Naive thymus-derived CD4-positive, alpha-beta T cell (primary cell): ENCODE measurements around the gene EPB41L5. TPM values are rescaled to one million over a fixed set of nuclear protein-coding genes. Genes with fewer than 3 reads are reported as not detected.

Experiments
- ATAC-seq: fragments of 150-1000 bp; cut with Tn5 transposase; 2 replicates; pipeline ENCODE4 v1.10.0; 2021; ENCODE audit warnings: mild to moderate bottlenecking, moderate library complexity
- CTCF ChIA-PET: fragments of 350-600 bp; sonication (Branson Sonifier 250); formaldehyde crosslinking; loops from one replicate; lab custom pipeline; 2021; ENCODE audit warnings: antibody characterized with exemption; lab: Charles Lee
- POLR2A ChIA-PET: fragments of 350-600 bp; sonication (Branson Sonifier 250); formaldehyde crosslinking; loops from one replicate; lab custom pipeline; 2021; ENCODE audit warnings: antibody characterized with exemption, inconsistent platforms; lab: Charles Lee
- DNase-seq, 9 donors: peaks; one replicate each; pipeline versions ENCODE4 v3.0.0 to v3.0.0-alpha.2; 2020 to 2022; ENCODE audit warnings: mixed read lengths in 1 of 9
- H3K27ac ChIP-seq: one replicate; pipeline ENCODE4 v1.7.0; 2013; ENCODE audit warnings: mild to moderate bottlenecking, low read depth, low read length, moderate library complexity
- H3K27me3 ChIP-seq, 2 donors: one replicate each; pipeline ENCODE4 v1.7.0; 2013; ENCODE audit warnings: low read length in 2 of 2, mild to moderate bottlenecking in 2 of 2, moderate library complexity in 2 of 2; ENCODE audit not compliant: control insufficient read depth in 2 of 2, insufficient read depth in 2 of 2
- H3K36me3 ChIP-seq, 3 experiments: 1 replicate in 2 of 3; 2 replicates in 1 of 3; pipeline ENCODE4 v1.7.0; 2013; ENCODE audit warnings: low read length in 3 of 3, mild to moderate bottlenecking in 3 of 3, moderate library complexity in 1 of 3; ENCODE audit not compliant: insufficient read depth in 3 of 3, control insufficient read depth in 2 of 3
- H3K4me1 ChIP-seq, 2 donors: one replicate each; pipeline ENCODE4 v1.7.0; 2013; ENCODE audit warnings: low read length in 2 of 2, mild to moderate bottlenecking in 2 of 2, moderate library complexity in 1 of 2; ENCODE audit not compliant: control insufficient read depth in 2 of 2, insufficient read depth in 2 of 2
- H3K4me3 ChIP-seq: 2 replicates; pipeline ENCODE4 v1.7.0; 2013; ENCODE audit warnings: mild to moderate bottlenecking, low read length
- H3K9me3 ChIP-seq, 3 experiments: 1 replicate in 2 of 3; 2 replicates in 1 of 3; pipeline ENCODE4 v1.7.0; 2013; ENCODE audit warnings: low read length in 3 of 3; ENCODE audit not compliant: control insufficient read depth in 2 of 3
- H3K27ac Mint-ChIP-seq, 9 donors: one replicate each; pipeline ENCODE4 v1.8.0; 2020 to 2022; ENCODE audit warnings: mixed read lengths in 9 of 9, mild to moderate bottlenecking in 8 of 9, moderate library complexity in 5 of 9, inconsistent platforms in 2 of 9
- H3K27me3 Mint-ChIP-seq, 5 donors: one replicate each; pipeline ENCODE4 v1.8.0; 2021 to 2022; ENCODE audit warnings: mixed read lengths in 5 of 5, mild to moderate bottlenecking in 1 of 5
- H3K36me3 Mint-ChIP-seq, 5 donors: one replicate each; pipeline ENCODE4 v1.8.0; 2020 to 2022; ENCODE audit warnings: mixed read lengths in 5 of 5, mild to moderate bottlenecking in 3 of 5, inconsistent platforms in 1 of 5
- H3K4me1 Mint-ChIP-seq, 7 donors: one replicate each; pipeline ENCODE4 v1.8.0; 2020 to 2022; ENCODE audit warnings: mixed read lengths in 7 of 7, mild to moderate bottlenecking in 3 of 7, inconsistent platforms in 1 of 7
- H3K4me3 Mint-ChIP-seq, 10 donors: one replicate each; pipeline ENCODE4 v1.8.0; 2020 to 2022; ENCODE audit warnings: mild to moderate bottlenecking in 10 of 10, mixed read lengths in 10 of 10, moderate library complexity in 6 of 10, inconsistent platforms in 2 of 10
- H3K9me3 Mint-ChIP-seq, 11 donors: one replicate each; pipeline ENCODE4 v1.8.0; 2020 to 2022; ENCODE audit warnings: mixed read lengths in 11 of 11, mild to moderate bottlenecking in 4 of 11, inconsistent platforms in 1 of 11, moderate library complexity in 1 of 11
- intact Hi-C, 2 donors: fragments of 100-400 bp; cut with micrococcal nuclease; formaldehyde crosslinking; loops; one replicate each; pipeline ENCODE4 v1.15.1; 2023
- polyA plus RNA-seq, 2 donors: library from polyadenylated mRNA; unstranded; fragments of 300-500 nt; fragmentation: Illumina TruSeq; gene quantifications; one replicate each; pipeline ENCODE4 v1.2.3, GENCODE V29; 2021
- total RNA-seq, 6 experiments: library from RNA in 5 of 6; stranded (reverse) in 5 of 6; gene quantifications; 1 replicate in 5 of 6; 2 replicates in 1 of 6; pipeline ENCODE4 v1.2.3 and lab custom pipeline; 2021 to 2026

The EPB41L5 gene
- total and polyA plus RNA-seq, 7 experiments from 2014 or later: 2.2 to 9.3 (median 6.5) TPM

- Histone ChIP-seq H3K27ac (no peak overlapping the region), H3K27me3 (no peaks in the 10 kb centered on the region), H3K36me3 (no peaks in the 10 kb centered on the region), H3K9me3 (no peaks in the 10 kb centered on the region), H3K4me3 (no peak overlapping the region), H3K4me1 (no peaks in the 10 kb centered on the region)
- intact Hi-C loops: no loop called here
- Mint-ChIP-seq H3K4me1 (peaks cover 0 to 7% (median 0%) of the 10 kb centered on the region in 7 donors), H3K27ac (no peak overlapping the region), H3K9me3 (peaks cover 0 to 11% (median 0%) of the 10 kb centered on the region in 11 donors), H3K4me3 (no peak overlapping the region), H3K27me3 (peaks cover 0 to 2% (median 0%) of the 10 kb centered on the region in 5 donors), H3K36me3 (peaks cover 0 to 45% (median 27%) of the 10 kb centered on the region in 5 donors)
- DNase-seq (no peak), ATAC-seq (no peak)
- ChIA-PET POLR2A (no interaction called here), CTCF (no interaction called here)
Observed at GRCh38 chr2:120075545-120075944, 62.7 kb downstream of the EPB41L5 start.

GRCh38 chr2:120077896-120078295 lies 65.0 kb downstream of the EPB41L5 start:
- POLR2A ChIA-PET: no interaction called here

DNA sequence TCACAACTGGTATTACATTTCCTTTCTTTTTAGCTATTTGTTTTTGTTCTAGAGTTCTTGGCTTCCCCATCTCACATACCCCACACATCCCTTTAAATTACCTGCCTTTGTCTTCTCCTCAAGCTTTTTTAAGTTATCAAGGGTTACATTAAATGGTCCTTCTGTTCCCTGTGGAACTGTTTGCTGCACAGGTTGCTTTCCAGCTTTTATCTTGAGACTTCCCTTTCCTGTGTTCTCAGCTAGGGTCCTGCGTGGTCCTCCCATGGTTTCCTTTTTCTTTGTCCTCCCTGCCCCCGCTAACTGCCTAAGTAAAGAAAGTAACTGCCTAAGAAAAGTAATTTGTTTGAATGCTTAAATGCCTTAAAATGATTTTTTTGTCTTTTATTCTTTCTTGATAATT lies 66.8 kb downstream of the EPB41L5 start:
- H3K36me3 Mint-ChIP-seq: peaks cover 0 to 65% (median 33%) of the 10 kb centered on the region in 5 donors
- peaks cover 0 to 6% (median 0%) of the 10 kb centered on the region in 11 donors for H3K9me3 Mint-ChIP-seq
- intact Hi-C loops: no loop called here
- Histone ChIP-seq H3K36me3 (no peaks in the 10 kb centered on the region), H3K27me3 (no peaks in the 10 kb centered on the region), H3K4me1 (no peaks in the 10 kb centered on the region), H3K4me3 (no peak overlapping the region), H3K9me3 (no peaks in the 10 kb centered on the region), H3K27ac (no peak overlapping the region)
- no peak overlapping the region for H3K27ac Mint-ChIP-seq
- ATAC-seq (no peak), DNase-seq (no peak)
- no peaks in the 10 kb centered on the region for H3K27me3 Mint-ChIP-seq
- POLR2A ChIA-PET: no interaction called here
- H3K4me3 Mint-ChIP-seq: no peak overlapping the region
- CTCF ChIA-PET: no interaction called here
- peaks cover 0 to 15% (median 7%) of the 10 kb centered on the region in 7 donors for H3K4me1 Mint-ChIP-seq

More at GRCh38 chr2:120077896-120078295, 65.0 kb downstream of the EPB41L5 start:
- intact Hi-C loops: no loop called here
- Mint-ChIP-seq H3K9me3 (peaks cover 0 to 4% (median 0%) of the 10 kb centered on the region in 11 donors), H3K4me1 (peaks cover 0 to 4% (median 4%) of the 10 kb centered on the region in 7 donors), H3K36me3 (peaks cover 0 to 54% (median 23%) of the 10 kb centered on the region in 5 donors), H3K27me3 (no peaks in the 10 kb centered on the region), H3K4me3 (no peak overlapping the region), H3K27ac (peak overlapping the region in 2 of 9 donors; percentile 24 to 38)
- no peaks in the 10 kb centered on the region for H3K36me3 ChIP-seq
- H3K4me3 ChIP-seq: no peak overlapping the region
- CTCF ChIA-PET: no interaction called here
- no peak overlapping the region for H3K27ac ChIP-seq
- no peaks in the 10 kb centered on the region for H3K9me3 ChIP-seq
- H3K27me3 ChIP-seq: no peaks in the 10 kb centered on the region
- ATAC-seq (no peak), DNase-seq (no peak)
- H3K4me1 ChIP-seq: no peaks in the 10 kb centered on the region

GRCh38 chr2:120091436-120091835 lies 78.6 kb downstream of the EPB41L5 start:
- peak overlapping the region in 1 of 9 donors; percentile 52 for H3K27ac Mint-ChIP-seq
- H3K9me3 ChIP-seq: no peaks in the 10 kb centered on the region
- no peak overlapping the region for H3K4me3 Mint-ChIP-seq
- no peaks in the 10 kb centered on the region for H3K27me3 Mint-ChIP-seq
- H3K4me1 ChIP-seq: no peaks in the 10 kb centered on the region
- CTCF ChIA-PET: no interaction called here
- no peak overlapping the region for H3K27ac ChIP-seq
- no peaks in the 10 kb centered on the region for H3K27me3 ChIP-seq
- DNase-seq: no peak
- no peak overlapping the region for H3K4me3 ChIP-seq
- intact Hi-C loops: no loop called here
- peaks cover 0 to 45% (median 34%) of the 10 kb centered on the region in 5 donors for H3K36me3 Mint-ChIP-seq
- H3K9me3 Mint-ChIP-seq: no peaks in the 10 kb centered on the region
- no peaks in the 10 kb centered on the region for H3K36me3 ChIP-seq
- ATAC-seq: no peak
- no peaks in the 10 kb centered on the region for H3K4me1 Mint-ChIP-seq
- POLR2A ChIA-PET: no interaction called here

DNA sequence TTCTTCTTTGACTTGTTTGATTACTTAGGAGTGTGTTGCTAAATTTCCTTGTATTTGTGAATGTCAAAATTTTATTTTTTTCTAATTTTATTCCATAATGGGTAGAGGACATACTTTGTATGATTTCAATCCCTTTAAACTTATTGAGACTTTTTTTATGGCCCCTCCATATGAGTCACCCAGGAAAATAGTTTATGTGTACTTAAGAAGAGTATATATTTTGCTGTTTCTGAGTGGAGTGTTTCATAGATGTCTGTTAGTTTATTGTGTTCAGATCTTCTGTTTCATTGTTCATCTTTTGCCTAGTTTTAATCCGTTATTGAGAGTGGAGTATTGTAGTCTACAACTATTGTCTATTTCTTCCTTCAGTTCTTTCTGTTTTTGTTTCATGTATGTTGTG lies 81.9 kb downstream of the EPB41L5 start:
- Histone ChIP-seq H3K4me3 (no peak overlapping the region), H3K27ac (no peak overlapping the region), H3K4me1 (no peaks in the 10 kb centered on the region), H3K36me3 (no peaks in the 10 kb centered on the region), H3K27me3 (no peaks in the 10 kb centered on the region), H3K9me3 (no peaks in the 10 kb centered on the region)
- Mint-ChIP-seq H3K27me3 (peaks cover 0 to 3% (median 0%) of the 10 kb centered on the region in 5 donors), H3K4me1 (peaks cover 0 to 4% (median 0%) of the 10 kb centered on the region in 7 donors), H3K9me3 (no peaks in the 10 kb centered on the region), H3K27ac (no peak overlapping the region), H3K4me3 (no peak overlapping the region), H3K36me3 (peaks cover 0 to 52% (median 34%) of the 10 kb centered on the region in 5 donors)
- ChIA-PET CTCF (interaction anchor here (0.6 kb wide), 1 partner anchor 18 kb away, joined by 3 read pairs; no protein-coding TSS in a partner anchor), POLR2A (no interaction called here)
- intact Hi-C loops: no loop called here
- no peak for ATAC-seq
- no peak for DNase-seq

- no peaks in the 10 kb centered on the region for H3K9me3 Mint-ChIP-seq
- peaks cover 0 to 4% (median 0%) of the 10 kb centered on the region in 7 donors for H3K4me1 Mint-ChIP-seq
- Histone ChIP-seq H3K27me3 (no peaks in the 10 kb centered on the region), H3K4me1 (no peaks in the 10 kb centered on the region), H3K4me3 (no peak overlapping the region), H3K9me3 (no peaks in the 10 kb centered on the region), H3K27ac (no peak overlapping the region), H3K36me3 (peaks cover 0 to 3% (median 0%) of the 10 kb centered on the region in 3 experiments)
- ATAC-seq (no peak), DNase-seq (no peak)
- H3K36me3 Mint-ChIP-seq: peaks cover 3 to 56% (median 23%) of the 10 kb centered on the region in 5 donors
- intact Hi-C loops: no loop called here
- ChIA-PET CTCF (interaction anchor here (0.5 to 1.2 kb wide), 2 partner anchors 9 to 68 kb away, joined by 4 read pairs; no protein-coding TSS in a partner anchor), POLR2A (no interaction called here)
- H3K27ac Mint-ChIP-seq: no peak overlapping the region
- H3K27me3 Mint-ChIP-seq: peaks cover 0 to 19% (median 0%) of the 10 kb centered on the region in 5 donors
- no peak overlapping the region for H3K4me3 Mint-ChIP-seq
Observed at GRCh38 chr2:120100627-120101026, 87.8 kb downstream of the EPB41L5 start.
